HepG2 (cell line): ENCODE data around the gene MYLK2. TPM values are rescaled to one million over a fixed set of nuclear protein-coding genes. Genes with fewer than 3 reads are reported as not detected.

Experiments used
- CREM ChIP-seq, 2 experiments: sonication (generic) in 1 of 2; formaldehyde crosslinking in 1 of 2; IDR thresholded peaks; 2 replicates each; pipeline versions ENCODE4 v1.4.0 to v1.6.1; 2016 to 2020; ENCODE audit warnings: antibody characterized with exemption in 1 of 2, mild to moderate bottlenecking in 1 of 2, missing genetic modification reagents in 1 of 2
- DBP ChIP-seq: sonication (generic); formaldehyde crosslinking; IDR thresholded peaks from 2 replicates; pipeline ENCODE4 v1.4.0; 2020; ENCODE audit warnings: missing genetic modification reagents; ENCODE audit errors: not compliant biosample characterization
- GFI1 ChIP-seq: sonication (generic); formaldehyde crosslinking; IDR thresholded peaks from 2 replicates; pipeline ENCODE4 v1.5.0; 2020; ENCODE audit warnings: missing genetic modification reagents, mild to moderate bottlenecking, borderline replicate concordance
- IRF2 ChIP-seq: IDR thresholded peaks from 2 replicates; pipeline ENCODE4 v1.6.1; 2018; ENCODE audit warnings: missing genetic modification reagents, missing compliant biosample characterization
- KDM6A ChIP-seq: IDR thresholded peaks from 2 replicates; pipeline ENCODE4 v1.6.1; 2016; ENCODE audit warnings: low read depth
- NFRKB ChIP-seq: fragments of 450-650 bp; IDR thresholded peaks from 2 replicates; pipeline ENCODE4 v1.6.1; 2017
- ZBTB1 ChIP-seq: sonication (generic); formaldehyde crosslinking; IDR thresholded peaks from 2 replicates; pipeline ENCODE4 v1.4.0; 2020; ENCODE audit warnings: missing genetic modification reagents, borderline replicate concordance
- ZBTB7A ChIP-seq: sonication (generic); formaldehyde crosslinking; IDR thresholded peaks from 2 replicates; pipeline ENCODE4 v1.8.0; 2022; ENCODE audit warnings: mild to moderate bottlenecking, missing genetic modification reagents
- polyA plus RNA-seq, 8 experiments: library from polyadenylated mRNA; depleted of rRNA in 3 of 8; stranded (reverse) in 7 of 8; unstranded in 1 of 8; fragments of >200 nt; fragmentation: Illumina TruSeq in 4 of 8; extraction: Trizol in 4 of 8; gene quantifications; 2 replicates each; pipeline versions ENCODE4 v1.2.1 to v1.2.3, GENCODE V29; 2011 to 2016; ENCODE audit warnings: low read depth in 4 of 8, missing spikeins in 1 of 8, mixed read lengths in 1 of 8; ENCODE audit not compliant: insufficient read depth in 1 of 8
- total RNA-seq, 5 experiments: library from RNA; depleted of rRNA; stranded (reverse); fragments of >200 nt; fragmentation: Illumina TruSeq; extraction: Trizol; gene quantifications; 2 replicates each; pipeline ENCODE4 v1.2.3, GENCODE V29; 2016; ENCODE audit warnings: low read depth in 1 of 5
- TF ChIP-seq, protein P1 (sequence below): sonication (generic); formaldehyde crosslinking; IDR thresholded peaks from 2 replicates; pipeline ENCODE4 v1.5.0; 2020; ENCODE audit warnings: mild to moderate bottlenecking, missing genetic modification reagents, borderline replicate concordance
- TF ChIP-seq, protein P2 (sequence below): sonication (generic); formaldehyde crosslinking; IDR thresholded peaks from 2 replicates; pipeline ENCODE4 v1.9.0; 2021; ENCODE audit warnings: missing genetic modification reagents, borderline replicate concordance
- TF ChIP-seq, protein P3 (sequence below): IDR thresholded peaks from 2 replicates; pipeline ENCODE4 v1.6.1; 2018; ENCODE audit warnings: missing genetic modification reagents, mild to moderate bottlenecking, missing compliant biosample characterization
- TF ChIP-seq, protein P4 (sequence below): sonication (generic); formaldehyde crosslinking; IDR thresholded peaks from 2 replicates; pipeline ENCODE4 v1.4.0; 2020; ENCODE audit warnings: mild to moderate bottlenecking, low read depth, missing genetic modification reagents
- TF ChIP-seq, protein P5 (sequence below): sonication (generic); formaldehyde crosslinking; IDR thresholded peaks from 2 replicates; pipeline ENCODE4 v1.5.1; 2020; ENCODE audit warnings: missing genetic modification reagents, mild to moderate bottlenecking, borderline replicate concordance

The MYLK2 gene
- total and polyA plus RNA-seq, 2 of the 13 experiments (the other 11 are each of a cell fraction or from before 2014, with no cell fraction given), result 0.27 TPM; not detected in 1

DNA sequence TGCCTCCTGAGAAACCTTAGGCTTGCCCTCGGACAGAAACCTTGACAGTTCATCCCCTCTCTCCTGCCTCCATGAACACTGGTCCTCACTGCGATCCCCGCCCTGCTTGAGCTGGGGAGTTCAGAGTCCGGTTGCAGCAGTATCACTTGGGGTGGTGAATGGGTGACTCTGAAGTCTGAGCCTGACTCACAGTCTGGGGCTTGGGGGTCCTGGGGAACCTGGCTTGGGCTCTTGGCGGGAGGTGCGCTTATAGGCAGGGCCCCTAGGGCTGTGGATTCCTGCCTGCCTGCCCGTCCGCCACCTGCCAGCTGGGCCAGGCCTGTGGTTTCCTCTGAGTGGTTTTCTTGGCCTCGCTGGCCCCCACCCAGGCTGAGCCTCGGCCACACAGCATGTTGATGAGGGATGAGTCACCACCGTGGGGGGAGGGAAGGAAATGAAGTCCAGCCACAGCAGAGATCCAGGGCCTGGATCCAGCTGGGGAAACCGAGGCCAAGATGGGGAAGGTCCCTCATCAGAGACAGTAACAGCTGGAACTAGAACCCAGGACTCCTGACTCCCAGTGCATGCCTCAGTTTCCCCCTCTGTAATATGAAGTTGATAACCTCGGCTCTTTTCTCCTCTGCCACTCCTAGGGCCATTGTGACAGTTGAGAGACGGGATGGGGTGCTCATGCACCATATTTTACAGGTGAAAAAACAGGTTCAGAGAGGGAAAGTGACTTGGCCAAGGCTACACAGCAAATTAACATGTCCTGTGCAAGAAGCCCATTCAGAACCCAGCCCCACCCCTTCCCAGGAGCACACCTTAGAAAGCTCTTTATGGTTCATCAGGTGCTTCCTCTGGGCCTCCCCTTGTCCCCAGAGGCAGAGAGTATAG, 17.1 kb downstream of the MYLK2 start (continued):
- TF ChIP-seq, protein P1, sequence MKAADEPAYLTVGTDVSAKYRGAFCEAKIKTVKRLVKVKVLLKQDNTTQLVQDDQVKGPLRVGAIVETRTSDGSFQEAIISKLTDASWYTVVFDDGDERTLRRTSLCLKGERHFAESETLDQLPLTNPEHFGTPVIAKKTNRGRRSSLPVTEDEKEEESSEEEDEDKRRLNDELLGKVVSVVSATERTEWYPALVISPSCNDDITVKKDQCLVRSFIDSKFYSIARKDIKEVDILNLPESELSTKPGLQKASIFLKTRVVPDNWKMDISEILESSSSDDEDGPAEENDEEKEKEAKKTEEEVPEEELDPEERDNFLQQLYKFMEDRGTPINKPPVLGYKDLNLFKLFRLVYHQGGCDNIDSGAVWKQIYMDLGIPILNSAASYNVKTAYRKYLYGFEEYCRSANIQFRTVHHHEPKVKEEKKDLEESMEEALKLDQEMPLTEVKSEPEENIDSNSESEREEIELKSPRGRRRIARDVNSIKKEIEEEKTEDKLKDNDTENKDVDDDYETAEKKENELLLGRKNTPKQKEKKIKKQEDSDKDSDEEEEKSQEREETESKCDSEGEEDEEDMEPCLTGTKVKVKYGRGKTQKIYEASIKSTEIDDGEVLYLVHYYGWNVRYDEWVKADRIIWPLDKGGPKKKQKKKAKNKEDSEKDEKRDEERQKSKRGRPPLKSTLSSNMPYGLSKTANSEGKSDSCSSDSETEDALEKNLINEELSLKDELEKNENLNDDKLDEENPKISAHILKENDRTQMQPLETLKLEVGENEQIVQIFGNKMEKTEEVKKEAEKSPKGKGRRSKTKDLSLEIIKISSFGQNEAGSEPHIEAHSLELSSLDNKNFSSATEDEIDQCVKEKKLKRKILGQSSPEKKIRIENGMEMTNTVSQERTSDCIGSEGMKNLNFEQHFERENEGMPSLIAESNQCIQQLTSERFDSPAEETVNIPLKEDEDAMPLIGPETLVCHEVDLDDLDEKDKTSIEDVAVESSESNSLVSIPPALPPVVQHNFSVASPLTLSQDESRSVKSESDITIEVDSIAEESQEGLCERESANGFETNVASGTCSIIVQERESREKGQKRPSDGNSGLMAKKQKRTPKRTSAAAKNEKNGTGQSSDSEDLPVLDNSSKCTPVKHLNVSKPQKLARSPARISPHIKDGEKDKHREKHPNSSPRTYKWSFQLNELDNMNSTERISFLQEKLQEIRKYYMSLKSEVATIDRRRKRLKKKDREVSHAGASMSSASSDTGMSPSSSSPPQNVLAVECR, result no peak
- TF ChIP-seq KDM6A (CRISPR knock-in tag) (peak; percentile 61; the same call in 1 of the 2 replicates), ZBTB7A (CRISPR knock-in tag) (no peak; the same call in 1 of the 2 replicates), IRF2 (CRISPR knock-in tag) (no peak; the same call in 1 of the 2 replicates), DBP (no peak), GFI1 (CRISPR knock-in tag) (no peak), ZBTB1 (CRISPR knock-in tag) (no peak), NFRKB (no peak), CREM (IDR thresholded peaks at IDR 0.05) (no peak), CREM (CRISPR knock-in tag; IDR thresholded peaks at IDR 0.05) (no peak)
- TF ChIP-seq, protein P2, sequence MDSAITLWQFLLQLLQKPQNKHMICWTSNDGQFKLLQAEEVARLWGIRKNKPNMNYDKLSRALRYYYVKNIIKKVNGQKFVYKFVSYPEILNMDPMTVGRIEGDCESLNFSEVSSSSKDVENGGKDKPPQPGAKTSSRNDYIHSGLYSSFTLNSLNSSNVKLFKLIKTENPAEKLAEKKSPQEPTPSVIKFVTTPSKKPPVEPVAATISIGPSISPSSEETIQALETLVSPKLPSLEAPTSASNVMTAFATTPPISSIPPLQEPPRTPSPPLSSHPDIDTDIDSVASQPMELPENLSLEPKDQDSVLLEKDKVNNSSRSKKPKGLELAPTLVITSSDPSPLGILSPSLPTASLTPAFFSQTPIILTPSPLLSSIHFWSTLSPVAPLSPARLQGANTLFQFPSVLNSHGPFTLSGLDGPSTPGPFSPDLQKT (CRISPR knock-in tag), result no peak
- TF ChIP-seq, protein P3, sequence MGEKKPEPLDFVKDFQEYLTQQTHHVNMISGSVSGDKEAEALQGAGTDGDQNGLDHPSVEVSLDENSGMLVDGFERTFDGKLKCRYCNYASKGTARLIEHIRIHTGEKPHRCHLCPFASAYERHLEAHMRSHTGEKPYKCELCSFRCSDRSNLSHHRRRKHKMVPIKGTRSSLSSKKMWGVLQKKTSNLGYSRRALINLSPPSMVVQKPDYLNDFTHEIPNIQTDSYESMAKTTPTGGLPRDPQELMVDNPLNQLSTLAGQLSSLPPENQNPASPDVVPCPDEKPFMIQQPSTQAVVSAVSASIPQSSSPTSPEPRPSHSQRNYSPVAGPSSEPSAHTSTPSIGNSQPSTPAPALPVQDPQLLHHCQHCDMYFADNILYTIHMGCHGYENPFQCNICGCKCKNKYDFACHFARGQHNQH (CRISPR knock-in tag), result peak; percentile 41
- TF ChIP-seq, protein P4, sequence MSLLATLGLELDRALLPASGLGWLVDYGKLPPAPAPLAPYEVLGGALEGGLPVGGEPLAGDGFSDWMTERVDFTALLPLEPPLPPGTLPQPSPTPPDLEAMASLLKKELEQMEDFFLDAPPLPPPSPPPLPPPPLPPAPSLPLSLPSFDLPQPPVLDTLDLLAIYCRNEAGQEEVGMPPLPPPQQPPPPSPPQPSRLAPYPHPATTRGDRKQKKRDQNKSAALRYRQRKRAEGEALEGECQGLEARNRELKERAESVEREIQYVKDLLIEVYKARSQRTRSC (CRISPR knock-in tag), result no peak
- TF ChIP-seq, protein P5, sequence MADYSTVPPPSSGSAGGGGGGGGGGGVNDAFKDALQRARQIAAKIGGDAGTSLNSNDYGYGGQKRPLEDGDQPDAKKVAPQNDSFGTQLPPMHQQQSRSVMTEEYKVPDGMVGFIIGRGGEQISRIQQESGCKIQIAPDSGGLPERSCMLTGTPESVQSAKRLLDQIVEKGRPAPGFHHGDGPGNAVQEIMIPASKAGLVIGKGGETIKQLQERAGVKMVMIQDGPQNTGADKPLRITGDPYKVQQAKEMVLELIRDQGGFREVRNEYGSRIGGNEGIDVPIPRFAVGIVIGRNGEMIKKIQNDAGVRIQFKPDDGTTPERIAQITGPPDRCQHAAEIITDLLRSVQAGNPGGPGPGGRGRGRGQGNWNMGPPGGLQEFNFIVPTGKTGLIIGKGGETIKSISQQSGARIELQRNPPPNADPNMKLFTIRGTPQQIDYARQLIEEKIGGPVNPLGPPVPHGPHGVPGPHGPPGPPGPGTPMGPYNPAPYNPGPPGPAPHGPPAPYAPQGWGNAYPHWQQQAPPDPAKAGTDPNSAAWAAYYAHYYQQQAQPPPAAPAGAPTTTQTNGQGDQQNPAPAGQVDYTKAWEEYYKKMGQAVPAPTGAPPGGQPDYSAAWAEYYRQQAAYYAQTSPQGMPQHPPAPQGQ (CRISPR knock-in tag), result no peak
